Spleen (tissue), 11 donors: ENCODE data around the gene RIPPLY2. TPM values are rescaled to one million over a fixed set of nuclear protein-coding genes. Genes with fewer than 3 reads are reported as not detected.

Experiments used
- DNase-seq: peaks from one replicate; pipeline ENCODE4 v3.0.0-alpha.2; 2020
- H3K27ac ChIP-seq, 8 donors: fragments of 200-600 bp; sonication (generic) in 7 of 8; 1 replicate in 4 of 8; 2 replicates in 4 of 8; pipeline versions ENCODE4 v1.5.0 to v1.8.0; 2016 to 2021; ENCODE audit warnings: inconsistent platforms in 4 of 8, mild to moderate bottlenecking in 4 of 8, moderate library complexity in 1 of 8
- H3K27me3 ChIP-seq, 7 donors: fragments of 200-600 bp; sonication (generic) in 6 of 7; replicated peaks in 1 of 7; 1 replicate in 4 of 7; 2 replicates in 3 of 7; pipeline versions ENCODE4 v1.5.0 to v1.8.0; 2016 to 2021; ENCODE audit warnings: inconsistent platforms in 3 of 7, mild to moderate bottlenecking in 1 of 7
- H3K36me3 ChIP-seq, 6 donors: fragments of 200-600 bp; sonication (generic) in 5 of 6; 1 replicate in 4 of 6; 2 replicates in 2 of 6; pipeline versions ENCODE4 v1.5.0 to v1.8.0; 2016 to 2021; ENCODE audit warnings: inconsistent platforms in 2 of 6
- H3K4me1 ChIP-seq, 6 donors: fragments of 200-600 bp; sonication (generic) in 5 of 6; 1 replicate in 3 of 6; 2 replicates in 3 of 6; pipeline versions ENCODE4 v1.5.0 to v1.8.0; 2016 to 2021; ENCODE audit warnings: inconsistent platforms in 3 of 6
- H3K4me3 ChIP-seq, 8 donors: fragments of 200-600 bp; sonication (generic) in 7 of 8; 1 replicate in 4 of 8; 2 replicates in 4 of 8; pipeline versions ENCODE4 v1.5.0 to v1.8.0; 2016 to 2021; ENCODE audit warnings: inconsistent platforms in 4 of 8, mild to moderate bottlenecking in 4 of 8, moderate library complexity in 2 of 8
- H3K9me3 ChIP-seq, 8 donors: fragments of 200-600 bp; sonication (generic) in 7 of 8; 1 replicate in 4 of 8; 2 replicates in 4 of 8; pipeline versions ENCODE4 v1.5.0 to v1.8.0; 2016 to 2021; ENCODE audit warnings: inconsistent platforms in 4 of 8
- POLR2A ChIP-seq, 3 donors: fragments of 450-650 bp; IDR thresholded peaks; one replicate each; pipeline ENCODE4 v1.5.1; 2017; ENCODE audit warnings: antibody characterized with exemption in 3 of 3, mild to moderate bottlenecking in 1 of 3
- POLR2AphosphoS5 ChIP-seq, 3 donors: sonication (generic); formaldehyde crosslinking; IDR thresholded peaks; one replicate each; pipeline ENCODE4 v1.5.1; 2017; ENCODE audit warnings: antibody characterized with exemption in 3 of 3
- WGBS, 5 donors: extraction: QIAGEN DNeasy Blood & Tissue Kit in 3 of 5; methylation state at CpG; one replicate each; pipeline versions ENCODE4 v1.1.5 to v1.1.7; 2013 to 2018; 5-methylcytosine and 5-hydroxymethylcytosine counted together
- intact Hi-C: fragments of 100-400 bp; cut with DNase I; formaldehyde crosslinking; loops from one replicate; pipeline ENCODE4 v1.15.0; 2023; ENCODE audit warnings: low total_unique reads
- polyA plus RNA-seq, 3 donors: library from polyadenylated mRNA; stranded (reverse); fragments of 200-250 nt; gene quantifications; one replicate each; pipeline ENCODE4 v1.2.1, GENCODE V29; 2013
- total RNA-seq, 7 donors: library from RNA; depleted of rRNA in 3 of 7; stranded (reverse); fragments of >200 nt in 3 of 7; fragmentation: NEBNext Ultra II Directional in 4 of 7; extraction: Animal tissue kit (Norgen Biotek cat#: 25700) in 4 of 7; gene quantifications; one replicate each; pipeline versions ENCODE4 v1.1.0 to v1.2.1, GENCODE V29; 2016 to 2021
- TF ChIP-seq, protein P1 (sequence below), 11 experiments: fragments of 200-600 bp in 7 of 11; fragments of 450-650 bp in 4 of 11; sonication (generic) in 4 of 11; IDR thresholded peaks in 8 of 11; conservative IDR thresholded peaks in 3 of 11; 1 replicate in 7 of 11; 2 replicates in 4 of 11; pipeline versions ENCODE4 v1.4.0 to v1.8.0; 2016 to 2021; ENCODE audit warnings: antibody characterized with exemption in 11 of 11, inconsistent platforms in 4 of 11, mild to moderate bottlenecking in 1 of 11
- donor health status: healthy with polysubstance abuse.
- donor health status: DM: no; HTN: no; CAD: no; lungs with moderate emphysema.
- donor health status: DM: no; HTN: no; CAD: no.
- donor health status: Bipolar disorder and iron deficiency.
- donor health status: healthy.
- donor health status: DM: no; HTN: no; CAD: no.
- donor health status: DM: yes; HTN: yes; CAD: no.

Gene RIPPLY2
- total and polyA plus RNA-seq, 10 donors = 0.42 TPM; not detected in 9

DNA sequence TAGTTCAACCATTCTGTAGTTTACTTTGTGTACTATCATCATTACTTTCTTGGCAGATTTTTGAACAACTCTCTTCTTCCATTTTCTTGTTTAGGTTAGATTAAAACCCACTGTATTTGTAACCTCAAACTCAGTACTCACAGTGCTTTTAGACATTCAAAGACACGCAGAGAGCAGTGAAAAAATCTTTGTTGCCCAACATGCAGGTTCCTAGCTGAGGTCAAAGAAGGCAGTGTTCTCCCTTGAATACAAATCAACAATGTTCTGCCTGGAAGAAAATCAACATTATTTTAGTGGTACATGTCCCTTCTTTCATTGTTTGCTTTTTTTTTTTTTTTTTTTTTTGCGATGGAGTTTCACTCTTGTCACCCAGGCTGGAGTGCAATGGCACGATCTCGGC is 17.5 kb downstream of the RIPPLY2 start:
- WGBS, 5 donors = 90 to 98% (median 95%) methylated on average over 4 of the region's 4 CpGs
- peaks cover 5 to 26% (median 20%) of the 10 kb centered on the region in 8 donors for H3K9me3 ChIP-seq

DNA sequence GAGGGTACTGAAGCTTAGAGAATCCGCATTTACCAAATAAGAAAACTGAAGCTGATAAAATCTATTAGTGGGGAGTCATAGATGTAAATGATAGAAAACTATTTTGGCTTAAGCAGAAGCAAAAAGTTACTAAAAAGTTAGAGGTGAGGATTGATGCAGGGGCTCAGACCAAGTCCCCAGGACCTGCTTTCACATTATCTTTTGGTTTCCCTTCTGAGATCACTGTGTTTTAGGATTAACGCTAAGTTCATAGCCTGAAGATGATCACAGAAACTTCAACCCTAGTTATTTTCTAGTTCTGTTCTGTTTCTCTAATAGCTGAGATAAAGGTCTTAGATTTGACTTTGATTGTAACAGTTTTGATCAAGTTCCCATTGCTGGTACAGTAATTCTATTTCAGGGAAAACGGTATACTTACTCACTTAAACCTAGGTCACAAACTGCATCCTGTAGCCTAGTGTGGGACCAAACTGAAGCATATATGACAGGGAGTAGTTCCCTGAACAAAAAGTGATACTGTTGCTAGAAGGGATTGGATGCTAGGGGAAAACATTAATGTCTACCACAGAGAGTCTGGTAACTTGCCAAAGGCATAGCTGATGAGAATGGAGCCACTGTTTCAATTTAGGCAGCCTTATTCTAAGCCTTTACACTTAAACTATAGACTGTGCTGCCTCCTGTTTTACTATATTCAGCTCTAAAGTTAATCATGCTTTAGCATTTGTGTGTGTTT is 19.4 kb downstream of the RIPPLY2 start:
- DNase-seq = no peak
- Histone ChIP-seq H3K27me3 (no peaks in the 10 kb centered on the region), H3K4me3 (no peak overlapping the region), H3K4me1 (peaks cover 0 to 43% (median 8%) of the 10 kb centered on the region in 6 donors), H3K9me3 (peaks cover 1 to 11% (median 8%) of the 10 kb centered on the region in 8 donors), H3K27ac (no peak overlapping the region), H3K36me3 (peaks cover 0 to 53% (median 14%) of the 10 kb centered on the region in 6 donors)
- intact Hi-C loops = no loop called here
- TF ChIP-seq, protein P1, sequence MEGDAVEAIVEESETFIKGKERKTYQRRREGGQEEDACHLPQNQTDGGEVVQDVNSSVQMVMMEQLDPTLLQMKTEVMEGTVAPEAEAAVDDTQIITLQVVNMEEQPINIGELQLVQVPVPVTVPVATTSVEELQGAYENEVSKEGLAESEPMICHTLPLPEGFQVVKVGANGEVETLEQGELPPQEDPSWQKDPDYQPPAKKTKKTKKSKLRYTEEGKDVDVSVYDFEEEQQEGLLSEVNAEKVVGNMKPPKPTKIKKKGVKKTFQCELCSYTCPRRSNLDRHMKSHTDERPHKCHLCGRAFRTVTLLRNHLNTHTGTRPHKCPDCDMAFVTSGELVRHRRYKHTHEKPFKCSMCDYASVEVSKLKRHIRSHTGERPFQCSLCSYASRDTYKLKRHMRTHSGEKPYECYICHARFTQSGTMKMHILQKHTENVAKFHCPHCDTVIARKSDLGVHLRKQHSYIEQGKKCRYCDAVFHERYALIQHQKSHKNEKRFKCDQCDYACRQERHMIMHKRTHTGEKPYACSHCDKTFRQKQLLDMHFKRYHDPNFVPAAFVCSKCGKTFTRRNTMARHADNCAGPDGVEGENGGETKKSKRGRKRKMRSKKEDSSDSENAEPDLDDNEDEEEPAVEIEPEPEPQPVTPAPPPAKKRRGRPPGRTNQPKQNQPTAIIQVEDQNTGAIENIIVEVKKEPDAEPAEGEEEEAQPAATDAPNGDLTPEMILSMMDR (IDR thresholded peaks at IDR 0.05 in 8 of 11, conservative IDR thresholded peaks at IDR 0.05 in 3 of 11) = no peak
- TF ChIP-seq POLR2AphosphoS5 (IDR thresholded peaks at IDR 0.05) (no peak), POLR2A (IDR thresholded peaks at IDR 0.05) (no peak)
- WGBS, 5 donors = 80 to 90% (median 85%) methylated on average over 3 of the region's 3 CpGs

More for the DNA sequence above, 17.5 kb downstream of the RIPPLY2 start:
- no peak overlapping the region for H3K27ac ChIP-seq
- H3K4me1 ChIP-seq = peaks cover 0 to 48% (median 8%) of the 10 kb centered on the region in 6 donors
- H3K36me3 ChIP-seq = peaks cover 5 to 64% (median 30%) of the 10 kb centered on the region in 6 donors
- no peak for DNase-seq
- intact Hi-C loops = no loop called here
- TF ChIP-seq POLR2AphosphoS5 (IDR thresholded peaks at IDR 0.05) (no peak), POLR2A (IDR thresholded peaks at IDR 0.05) (no peak)
- TF ChIP-seq, protein P1 (IDR thresholded peaks at IDR 0.05 in 8 of 11, conservative IDR thresholded peaks at IDR 0.05 in 3 of 11) = no peak
- no peak overlapping the region for H3K4me3 ChIP-seq
- H3K27me3 ChIP-seq = no peaks in the 10 kb centered on the region

DNA sequence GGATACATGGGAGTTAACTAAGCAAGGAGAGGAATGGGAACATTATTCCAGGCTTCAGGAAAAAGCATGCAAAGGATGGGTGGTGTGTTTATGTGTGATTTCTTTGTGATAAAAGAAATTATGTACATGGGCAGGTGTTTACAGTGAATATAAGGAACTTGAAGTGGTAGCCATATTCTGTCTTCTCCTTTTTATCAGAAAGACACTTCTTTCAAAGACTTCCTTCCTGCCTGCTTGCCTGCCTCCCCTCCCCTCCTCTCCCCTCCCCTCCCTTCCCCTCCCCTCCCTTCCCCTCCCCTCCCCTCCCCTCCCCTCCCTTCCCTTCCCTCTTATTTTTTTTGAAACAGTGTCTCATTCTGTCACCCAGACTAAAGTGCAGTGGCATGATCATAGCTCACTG is 20.7 kb downstream of the RIPPLY2 start:
- TF ChIP-seq, protein P1 (IDR thresholded peaks at IDR 0.05 in 8 of 11, conservative IDR thresholded peaks at IDR 0.05 in 3 of 11) = no peak
- TF ChIP-seq POLR2AphosphoS5 (IDR thresholded peaks at IDR 0.05) (no peak), POLR2A (IDR thresholded peaks at IDR 0.05) (no peak)
- DNase-seq = no peak
- Histone ChIP-seq H3K4me1 (peaks cover 0 to 53% (median 8%) of the 10 kb centered on the region in 6 donors), H3K27ac (peak overlapping the region in 2 of 8 donors; percentile 29 to 69), H3K36me3 (peaks cover 0 to 40% (median 10%) of the 10 kb centered on the region in 6 donors), H3K9me3 (no peaks in the 10 kb centered on the region), H3K4me3 (no peak overlapping the region), H3K27me3 (no peaks in the 10 kb centered on the region)
- intact Hi-C loops = no loop called here

DNA sequence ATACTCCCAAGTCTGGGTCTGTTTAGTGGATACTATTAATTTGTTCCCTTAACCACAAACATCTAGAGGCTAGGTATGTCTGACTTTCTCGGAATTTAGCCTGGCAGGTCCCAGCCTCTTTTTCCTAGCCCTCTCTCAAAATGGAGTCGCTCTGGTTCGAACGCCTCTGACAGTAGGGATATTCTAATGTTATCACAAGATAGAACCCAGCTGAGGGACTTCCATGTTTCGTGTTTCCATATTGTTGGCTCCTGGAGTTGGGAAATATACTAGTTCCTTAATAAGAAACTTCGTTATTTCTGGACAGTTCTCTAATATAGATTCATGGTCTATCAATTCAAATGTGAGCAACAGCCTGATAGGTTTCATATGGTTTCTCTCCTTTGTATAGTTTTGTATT is 22.7 kb downstream of the RIPPLY2 start:
- 82 to 95% (median 88%) methylated on average over 6 of the region's 6 CpGs for WGBS, 5 donors
- no peak for DNase-seq
- peaks cover 0 to 20% (median 2%) of the 10 kb centered on the region in 6 donors for H3K36me3 ChIP-seq
- H3K27ac ChIP-seq = no peak overlapping the region
- TF ChIP-seq POLR2AphosphoS5 (IDR thresholded peaks at IDR 0.05) = no peak
- TF ChIP-seq, protein P1 (IDR thresholded peaks at IDR 0.05 in 8 of 11, conservative IDR thresholded peaks at IDR 0.05 in 3 of 11) = no peak
- no peak for TF ChIP-seq POLR2A (IDR thresholded peaks at IDR 0.05)
- no peak overlapping the region for H3K4me3 ChIP-seq
- H3K27me3 ChIP-seq = no peaks in the 10 kb centered on the region
- intact Hi-C loops = no loop called here
- no peaks in the 10 kb centered on the region for H3K9me3 ChIP-seq
- peaks cover 0 to 71% (median 8%) of the 10 kb centered on the region in 6 donors for H3K4me1 ChIP-seq
